WTC11 (cell line): ENCODE measurements around the gene HOXA7. TPM values are rescaled to one million over a fixed set of nuclear protein-coding genes. Genes with fewer than 3 reads are reported as not detected.

Experiments
- ATAC-seq: fragments of 200-7000 bp; cut with Tn5 transposase; 2 replicates; pipeline ENCODE4 v1.10.0; 2021; ENCODE audit warnings: mild to moderate bottlenecking, moderate library complexity
- CTCF ChIA-PET: fragments of 300-600 bp; sonication (Branson Sonifier 250); formaldehyde crosslinking; loops from one replicate; lab custom pipeline; 2021; ENCODE audit warnings: antibody characterized with exemption; lab: Charles Lee
- POLR2A ChIA-PET: fragments of 350-600 bp; sonication (Branson Sonifier 250); formaldehyde crosslinking; loops from one replicate; lab custom pipeline; 2021; ENCODE audit warnings: antibody characterized with exemption; lab: Charles Lee
- DNase-seq: peaks from one replicate; pipeline ENCODE4 v3.0.0; 2021; ENCODE audit warnings: low spot score
- H3K27ac Mint-ChIP-seq: 2 replicates; pipeline ENCODE4 v1.8.0; 2021; ENCODE audit warnings: mixed read lengths
- H3K27me3 Mint-ChIP-seq: 2 replicates; pipeline ENCODE4 v1.8.0; 2021; ENCODE audit warnings: low read depth, mild to moderate bottlenecking, moderate library complexity, mixed read lengths
- H3K36me3 Mint-ChIP-seq: 2 replicates; pipeline ENCODE4 v1.8.0; 2021; ENCODE audit warnings: mixed read lengths
- H3K4me1 Mint-ChIP-seq: 2 replicates; pipeline ENCODE4 v1.8.0; 2022; ENCODE audit warnings: mixed read lengths
- H3K4me3 Mint-ChIP-seq: 2 replicates; pipeline ENCODE4 v1.8.0; 2021; ENCODE audit warnings: mild to moderate bottlenecking, moderate library complexity, mixed read lengths
- H3K9me3 Mint-ChIP-seq: 2 replicates; pipeline ENCODE4 v1.8.0; 2021; ENCODE audit warnings: mixed read lengths
- ATF2 ChIP-seq: sonication (generic); formaldehyde crosslinking; IDR thresholded peaks from 2 replicates; pipeline ENCODE4 v1.8.1; 2022; ENCODE audit warnings: low read depth, missing genetic modification reagents, borderline replicate concordance
- E2F5 ChIP-seq: sonication (generic); formaldehyde crosslinking; IDR thresholded peaks from 2 replicates; pipeline ENCODE4 v1.8.1; 2022; ENCODE audit warnings: mild to moderate bottlenecking, moderate library complexity, missing genetic modification reagents
- ERG ChIP-seq: fragments of 250-450 bp; sonication (Bioruptor Pico); IDR thresholded peaks from 2 replicates; pipeline ENCODE4 v1.8.0; 2021; ENCODE audit warnings: mild to moderate bottlenecking
- ETV6 ChIP-seq: sonication (generic); formaldehyde crosslinking; IDR thresholded peaks from 2 replicates; pipeline ENCODE4 v1.8.1; 2022; ENCODE audit warnings: mild to moderate bottlenecking, missing genetic modification reagents
- GRHL2 ChIP-seq: fragments of 250-450 bp; sonication (Bioruptor Pico); IDR thresholded peaks from 2 replicates; pipeline ENCODE4 v1.8.0; 2022; ENCODE audit warnings: mild to moderate bottlenecking, moderate library complexity; ENCODE audit not compliant: insufficient replicate concordance, severe bottlenecking
- JAZF1 ChIP-seq: fragments of 250-450 bp; sonication (Bioruptor Pico); IDR thresholded peaks from 2 replicates; pipeline ENCODE4 v1.9.0; 2021; ENCODE audit warnings: moderate library complexity, mild to moderate bottlenecking, inconsistent platforms
- KAT7 ChIP-seq: sonication (generic); formaldehyde crosslinking; IDR thresholded peaks from 2 replicates; pipeline ENCODE4 v1.8.1; 2023; ENCODE audit warnings: missing genetic modification reagents, mild to moderate bottlenecking, borderline replicate concordance
- SP1 ChIP-seq: sonication (generic); formaldehyde crosslinking; conservative IDR thresholded peaks from 2 replicates; pipeline ENCODE4 v1.8.1; 2022; ENCODE audit warnings: missing genetic modification reagents
- TCF7 ChIP-seq: sonication (generic); formaldehyde crosslinking; IDR thresholded peaks from 2 replicates; pipeline ENCODE4 v1.8.0; 2022; ENCODE audit warnings: mild to moderate bottlenecking, low read depth, missing genetic modification reagents, moderate library complexity
- ZNF532 ChIP-seq: fragments of 250-450 bp; sonication (Bioruptor Pico); IDR thresholded peaks from 2 replicates; pipeline ENCODE4 v1.9.0; 2021; ENCODE audit warnings: mild to moderate bottlenecking, borderline replicate concordance
- total RNA-seq: library from RNA; stranded (reverse); gene quantifications from 3 replicates; pipeline ENCODE4 v1.2.3, GENCODE V29; 2021
- TF ChIP-seq, protein P1 (sequence below): sonication (generic); formaldehyde crosslinking; IDR thresholded peaks from 2 replicates; pipeline ENCODE4 v1.8.1; 2023; ENCODE audit warnings: mild to moderate bottlenecking, missing genetic modification reagents, borderline replicate concordance
- TF ChIP-seq, protein P2 (sequence below): sonication (generic); formaldehyde crosslinking; conservative IDR thresholded peaks from 2 replicates; pipeline ENCODE4 v1.8.1; 2022; ENCODE audit warnings: mild to moderate bottlenecking, missing genetic modification reagents
- TF ChIP-seq, protein P3 (sequence below): sonication (generic); formaldehyde crosslinking; IDR thresholded peaks from 2 replicates; pipeline ENCODE4 v1.8.1; 2023; ENCODE audit warnings: mild to moderate bottlenecking, missing genetic modification reagents, moderate library complexity
- TF ChIP-seq, protein P4 (sequence below): sonication (generic); formaldehyde crosslinking; IDR thresholded peaks from 2 replicates; pipeline ENCODE4 v1.8.0; 2022; ENCODE audit warnings: mild to moderate bottlenecking, missing genetic modification reagents

HOXA7 gene
- total RNA-seq, 1 experiment from 2014 or later = not detected

DNA sequence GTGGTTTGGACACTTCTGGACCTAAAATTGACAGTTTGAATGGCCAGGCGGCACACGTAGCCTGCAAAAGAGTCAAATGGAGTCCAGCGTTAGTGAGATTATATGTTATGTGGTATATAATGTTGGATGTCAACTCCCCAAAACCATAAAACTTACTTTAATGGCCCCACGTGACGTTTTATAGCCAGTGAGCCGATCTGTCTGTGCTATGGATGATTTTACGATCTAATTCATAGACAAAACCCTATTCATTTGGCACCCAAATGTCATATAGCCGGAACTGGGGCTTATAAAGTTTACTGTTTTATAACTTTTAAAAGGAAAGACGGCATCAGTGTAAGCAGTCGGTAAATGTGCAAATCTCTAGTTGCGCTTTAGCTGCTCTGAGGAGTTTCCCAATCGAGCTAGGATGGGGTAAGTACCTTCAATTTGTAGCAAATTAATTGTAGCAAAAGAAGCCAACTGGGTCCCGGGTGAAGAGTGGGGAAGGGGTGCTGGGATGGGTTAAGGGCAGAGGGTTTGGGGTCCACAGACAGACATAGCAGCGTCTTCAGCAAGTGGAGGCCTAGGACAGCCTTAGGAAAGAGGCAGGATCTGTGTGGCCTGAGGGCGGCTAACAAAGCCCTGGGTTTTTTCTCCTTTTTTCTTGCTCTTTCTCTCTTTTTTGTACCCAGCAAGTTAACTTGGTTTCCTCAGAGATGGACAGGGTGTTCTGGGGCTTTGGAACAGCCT lies 16.2 kb downstream of the HOXA7 start:
- Mint-ChIP-seq H3K9me3 (no peaks in the 10 kb centered on the region), H3K27me3 (peaks cover 100% of the 10 kb centered on the region), H3K27ac (no peak overlapping the region), H3K4me1 (peaks cover 23% of the 10 kb centered on the region), H3K4me3 (no peak overlapping the region), H3K36me3 (no peaks in the 10 kb centered on the region)
- ATAC-seq (no peak), DNase-seq (no peak)
- CTCF ChIA-PET = interaction anchor here (0.9 to 3.8 kb wide), 3 partner anchors 21 to 458 kb away, joined by 3 to 39 read pairs (median 4); no protein-coding TSS in a partner anchor
- POLR2A ChIA-PET = no interaction called here
- TF ChIP-seq, protein P1, sequence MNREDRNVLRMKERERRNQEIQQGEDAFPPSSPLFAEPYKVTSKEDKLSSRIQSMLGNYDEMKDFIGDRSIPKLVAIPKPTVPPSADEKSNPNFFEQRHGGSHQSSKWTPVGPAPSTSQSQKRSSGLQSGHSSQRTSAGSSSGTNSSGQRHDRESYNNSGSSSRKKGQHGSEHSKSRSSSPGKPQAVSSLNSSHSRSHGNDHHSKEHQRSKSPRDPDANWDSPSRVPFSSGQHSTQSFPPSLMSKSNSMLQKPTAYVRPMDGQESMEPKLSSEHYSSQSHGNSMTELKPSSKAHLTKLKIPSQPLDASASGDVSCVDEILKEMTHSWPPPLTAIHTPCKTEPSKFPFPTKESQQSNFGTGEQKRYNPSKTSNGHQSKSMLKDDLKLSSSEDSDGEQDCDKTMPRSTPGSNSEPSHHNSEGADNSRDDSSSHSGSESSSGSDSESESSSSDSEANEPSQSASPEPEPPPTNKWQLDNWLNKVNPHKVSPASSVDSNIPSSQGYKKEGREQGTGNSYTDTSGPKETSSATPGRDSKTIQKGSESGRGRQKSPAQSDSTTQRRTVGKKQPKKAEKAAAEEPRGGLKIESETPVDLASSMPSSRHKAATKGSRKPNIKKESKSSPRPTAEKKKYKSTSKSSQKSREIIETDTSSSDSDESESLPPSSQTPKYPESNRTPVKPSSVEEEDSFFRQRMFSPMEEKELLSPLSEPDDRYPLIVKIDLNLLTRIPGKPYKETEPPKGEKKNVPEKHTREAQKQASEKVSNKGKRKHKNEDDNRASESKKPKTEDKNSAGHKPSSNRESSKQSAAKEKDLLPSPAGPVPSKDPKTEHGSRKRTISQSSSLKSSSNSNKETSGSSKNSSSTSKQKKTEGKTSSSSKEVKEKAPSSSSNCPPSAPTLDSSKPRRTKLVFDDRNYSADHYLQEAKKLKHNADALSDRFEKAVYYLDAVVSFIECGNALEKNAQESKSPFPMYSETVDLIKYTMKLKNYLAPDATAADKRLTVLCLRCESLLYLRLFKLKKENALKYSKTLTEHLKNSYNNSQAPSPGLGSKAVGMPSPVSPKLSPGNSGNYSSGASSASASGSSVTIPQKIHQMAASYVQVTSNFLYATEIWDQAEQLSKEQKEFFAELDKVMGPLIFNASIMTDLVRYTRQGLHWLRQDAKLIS (CRISPR knock-in tag) = no peak
- TF ChIP-seq ETV6 = no peak
- no peak for TF ChIP-seq ERG
- TF ChIP-seq JAZF1 = no peak
- no peak for TF ChIP-seq SP1 (CRISPR knock-in tag)
- TF ChIP-seq, protein P2, sequence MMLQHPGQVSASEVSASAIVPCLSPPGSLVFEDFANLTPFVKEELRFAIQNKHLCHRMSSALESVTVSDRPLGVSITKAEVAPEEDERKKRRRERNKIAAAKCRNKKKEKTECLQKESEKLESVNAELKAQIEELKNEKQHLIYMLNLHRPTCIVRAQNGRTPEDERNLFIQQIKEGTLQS (CRISPR knock-in tag) = no peak
- no peak for TF ChIP-seq ATF2 (CRISPR knock-in tag)
- TF ChIP-seq KAT7 (CRISPR knock-in tag) = no peak
- TF ChIP-seq GRHL2 (CRISPR knock-in tag) = no peak
- TF ChIP-seq, protein P3, sequence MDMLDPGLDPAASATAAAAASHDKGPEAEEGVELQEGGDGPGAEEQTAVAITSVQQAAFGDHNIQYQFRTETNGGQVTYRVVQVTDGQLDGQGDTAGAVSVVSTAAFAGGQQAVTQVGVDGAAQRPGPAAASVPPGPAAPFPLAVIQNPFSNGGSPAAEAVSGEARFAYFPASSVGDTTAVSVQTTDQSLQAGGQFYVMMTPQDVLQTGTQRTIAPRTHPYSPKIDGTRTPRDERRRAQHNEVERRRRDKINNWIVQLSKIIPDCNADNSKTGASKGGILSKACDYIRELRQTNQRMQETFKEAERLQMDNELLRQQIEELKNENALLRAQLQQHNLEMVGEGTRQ (CRISPR knock-in tag) = no peak
- no peak for TF ChIP-seq ZNF532 (CRISPR knock-in tag)
- TF ChIP-seq, protein P4, sequence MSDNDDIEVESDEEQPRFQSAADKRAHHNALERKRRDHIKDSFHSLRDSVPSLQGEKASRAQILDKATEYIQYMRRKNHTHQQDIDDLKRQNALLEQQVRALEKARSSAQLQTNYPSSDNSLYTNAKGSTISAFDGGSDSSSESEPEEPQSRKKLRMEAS (CRISPR knock-in tag) = no peak
- no peak for TF ChIP-seq TCF7
- no peak for TF ChIP-seq E2F5
